CD14-positive monocyte (primary cell): ENCODE results near the gene SMIM10. TPM values are rescaled to one million over a fixed set of nuclear protein-coding genes. Genes with fewer than 3 reads are reported as not detected.

Source experiments
- DNase-seq, 3 donors: peaks; one replicate each; pipeline ENCODE4 v3.0.0-alpha.2; 2011 to 2022
- H2AFZ ChIP-seq: 2 replicates; pipeline ENCODE4 v1.6.0; 2012; ENCODE audit warnings: mild to moderate bottlenecking, low read depth, low read length, inconsistent platforms; ENCODE audit not compliant: insufficient read depth, poor library complexity, severe bottlenecking
- H3K27ac ChIP-seq, 2 donors: 1 replicate in 1 of 2; 2 replicates in 1 of 2; pipeline ENCODE4 v1.5.1; 2012 to 2013; ENCODE audit warnings: low read length in 2 of 2, control low read depth in 1 of 2, inconsistent platforms in 1 of 2, low read depth in 1 of 2, mild to moderate bottlenecking in 1 of 2
- H3K27me3 ChIP-seq, 2 donors: one replicate each; pipeline versions ENCODE4 v1.6.0 to v1.6.1; 2011 to 2013; ENCODE audit warnings: low read length in 2 of 2; ENCODE audit not compliant: control insufficient read depth in 2 of 2, insufficient read depth in 2 of 2
- H3K36me3 ChIP-seq, 2 donors: replicated peaks in 1 of 2; 1 replicate in 1 of 2; 2 replicates in 1 of 2; pipeline versions ENCODE4 v1.5.1 to v1.6.1; 2012 to 2013; ENCODE audit warnings: low read length in 2 of 2, control low read depth in 1 of 2, inconsistent platforms in 1 of 2, mild to moderate bottlenecking in 1 of 2; ENCODE audit not compliant: insufficient read depth in 2 of 2, control insufficient read depth in 1 of 2
- H3K4me1 ChIP-seq, 2 donors: 1 replicate in 1 of 2; 2 replicates in 1 of 2; pipeline versions ENCODE4 v1.5.1 to v1.6.1; 2012 to 2013; ENCODE audit warnings: low read length in 2 of 2, control low read depth in 1 of 2, inconsistent platforms in 1 of 2, mild to moderate bottlenecking in 1 of 2, moderate library complexity in 1 of 2; ENCODE audit not compliant: insufficient read depth in 2 of 2, control insufficient read depth in 1 of 2
- H3K4me2 ChIP-seq: replicated peaks from 2 replicates; pipeline ENCODE3; 2012; ENCODE audit warnings: low read length, moderate library complexity, mild to moderate bottlenecking; ENCODE audit not compliant: poor library complexity, severe bottlenecking; ENCODE audit errors: extremely low read depth
- H3K4me3 ChIP-seq, 3 experiments: fragments of 200-600 bp in 1 of 3; sonication (generic) in 1 of 3; replicated peaks in 1 of 3; 1 replicate in 2 of 3; 2 replicates in 1 of 3; pipeline ENCODE4 v1.5.1; 2011 to 2013; ENCODE audit warnings: low read length in 3 of 3, mild to moderate bottlenecking in 3 of 3, control low read depth in 2 of 3, low read depth in 2 of 3, inconsistent platforms in 1 of 3, moderate library complexity in 1 of 3
- H3K79me2 ChIP-seq: 2 replicates; pipeline ENCODE4 v1.6.0; 2012; ENCODE audit warnings: mild to moderate bottlenecking, control low read depth, inconsistent platforms, low read length, moderate library complexity; ENCODE audit not compliant: insufficient read depth
- H3K9ac ChIP-seq: 2 replicates; pipeline ENCODE4 v1.6.0; 2017; ENCODE audit warnings: low read length, mild to moderate bottlenecking; ENCODE audit not compliant: insufficient read depth, poor library complexity, severe bottlenecking
- H3K9me3 ChIP-seq, 2 donors: replicated peaks in 1 of 2; 1 replicate in 1 of 2; 2 replicates in 1 of 2; pipeline versions ENCODE4 v1.5.1 to v1.6.1; 2012 to 2013; ENCODE audit warnings: low read length in 2 of 2, control low read depth in 1 of 2; ENCODE audit not compliant: control insufficient read depth in 1 of 2, insufficient read depth in 1 of 2
- H4K20me1 ChIP-seq: 2 replicates; pipeline ENCODE4 v1.6.0; 2012; ENCODE audit warnings: mild to moderate bottlenecking, low read length, control low read depth, moderate library complexity; ENCODE audit not compliant: insufficient read depth
- H3K27ac Mint-ChIP-seq, 7 donors: one replicate each; pipeline ENCODE4 v1.8.0; 2020; ENCODE audit warnings: mild to moderate bottlenecking in 7 of 7, mixed read lengths in 7 of 7, moderate library complexity in 6 of 7, inconsistent platforms in 2 of 7
- H3K27me3 Mint-ChIP-seq, 3 donors: one replicate each; pipeline ENCODE4 v1.8.0; 2021 to 2022; ENCODE audit warnings: low read depth in 3 of 3, mild to moderate bottlenecking in 3 of 3, mixed read lengths in 3 of 3, moderate library complexity in 3 of 3, inconsistent platforms in 1 of 3
- H3K36me3 Mint-ChIP-seq, 2 donors: one replicate each; pipeline ENCODE4 v1.8.0; 2020; ENCODE audit warnings: mixed read lengths in 2 of 2, inconsistent platforms in 1 of 2, mild to moderate bottlenecking in 1 of 2
- H3K4me1 Mint-ChIP-seq: one replicate; pipeline ENCODE4 v1.8.0; 2020; ENCODE audit warnings: mild to moderate bottlenecking, mixed read lengths
- H3K4me3 Mint-ChIP-seq, 2 donors: one replicate each; pipeline ENCODE4 v1.8.0; 2020; ENCODE audit warnings: mild to moderate bottlenecking in 2 of 2, mixed read lengths in 2 of 2, moderate library complexity in 1 of 2
- H3K9me3 Mint-ChIP-seq, 7 donors: one replicate each; pipeline ENCODE4 v1.8.0; 2020 to 2022; ENCODE audit warnings: mixed read lengths in 7 of 7, mild to moderate bottlenecking in 6 of 7, moderate library complexity in 6 of 7, inconsistent platforms in 2 of 7
- CTCF ChIP-seq: fragments of 200-600 bp; IDR thresholded peaks from one replicate; pipeline ENCODE4 v1.8.0; 2022; ENCODE audit warnings: antibody characterized with exemption, mild to moderate bottlenecking
- WGBS: methylation state at CpG from one replicate; pipeline ENCODE4 v1.1.5; 2013; ENCODE audit warnings: missing lambda C conversion rate; ENCODE audit not compliant: insufficient coverage; 5-methylcytosine and 5-hydroxymethylcytosine counted together
- intact Hi-C, 2 donors: fragments of 100-400 bp; cut with micrococcal nuclease; formaldehyde crosslinking; loops; one replicate each; pipeline versions ENCODE4 v1.15.0 to v1.15.1; 2023
- polyA plus RNA-seq, 3 donors: library from polyadenylated mRNA; depleted of rRNA in 1 of 3; unstranded in 2 of 3; stranded (reverse) in 1 of 3; fragments of 300-500 nt in 2 of 3; fragments of >200 nt in 1 of 3; fragmentation: Illumina TruSeq in 2 of 3; gene quantifications; 1 replicate in 2 of 3; 2 replicates in 1 of 3; pipeline ENCODE4 v1.2.3, GENCODE V29; 2012 to 2021

Gene SMIM10
- polyA plus RNA-seq, 3 donors, result 0.10 to 0.26 (median 0.15) TPM

- Mint-ChIP-seq H3K36me3 (no peaks in the 10 kb centered on the region), H3K9me3 (no peaks in the 10 kb centered on the region), H3K27me3 (peaks cover 3 to 9% (median 5%) of the 10 kb centered on the region in 3 donors), H3K4me3 (no peak overlapping the region), H3K27ac (no peak overlapping the region), H3K4me1 (no peaks in the 10 kb centered on the region)
- no peak for DNase-seq
- no CpG with 5 or more reads among the region's 3 CpGs for WGBS
- Histone ChIP-seq H3K9ac (no peak overlapping the region), H3K36me3 (no peaks in the 10 kb centered on the region), H3K27ac (no peak overlapping the region), H3K9me3 (no peaks in the 10 kb centered on the region), H4K20me1 (no peaks in the 10 kb centered on the region), H3K4me3 (no peak overlapping the region), H3K27me3 (no peaks in the 10 kb centered on the region), H3K4me1 (no peaks in the 10 kb centered on the region), H3K4me2 (no peak overlapping the region), H2AFZ (no peak overlapping the region), H3K79me2 (no peaks in the 10 kb centered on the region)
- intact Hi-C loops, result no loop called here
- no peak for TF ChIP-seq CTCF
Observed at GRCh38 chrX:134971926-134972325, 18.9 kb upstream of the SMIM10 start.

GRCh38 chrX:134975516-134975915 is 15.3 kb upstream of the SMIM10 start:
- TF ChIP-seq CTCF, result no peak

More at GRCh38 chrX:134975516-134975915, 15.3 kb upstream of the SMIM10 start:
- no peak for DNase-seq
- Histone ChIP-seq H3K4me3 (no peak overlapping the region), H3K79me2 (no peaks in the 10 kb centered on the region), H4K20me1 (no peaks in the 10 kb centered on the region), H3K9me3 (no peaks in the 10 kb centered on the region), H3K9ac (no peak overlapping the region), H3K27ac (no peak overlapping the region), H3K36me3 (no peaks in the 10 kb centered on the region), H3K4me1 (no peaks in the 10 kb centered on the region), H2AFZ (no peak overlapping the region), H3K4me2 (no peak overlapping the region), H3K27me3 (no peaks in the 10 kb centered on the region)
- no peaks in the 10 kb centered on the region for H3K36me3 Mint-ChIP-seq
- H3K27ac Mint-ChIP-seq, result no peak overlapping the region
- no peaks in the 10 kb centered on the region for H3K9me3 Mint-ChIP-seq
- no peak overlapping the region for H3K4me3 Mint-ChIP-seq
- intact Hi-C loops, result no loop called here
- WGBS, result no CpG with 5 or more reads among the region's 1 CpG
- peaks cover 5 to 7% (median 5%) of the 10 kb centered on the region in 3 donors for H3K27me3 Mint-ChIP-seq
- H3K4me1 Mint-ChIP-seq, result no peaks in the 10 kb centered on the region
